Measurements from ENCODE around the gene PILRA. TPM values are rescaled to one million over a fixed set of nuclear protein-coding genes. Genes with fewer than 3 reads are reported as not detected.

The PILRA gene
- total RNA-seq, 1 experiment from 2014 or later, result 0.68 TPM

GRCh38 chr7:100390286-100391009, 17.2 kb downstream of the PILRA start:
- no peaks in the 10 kb centered on the region for H3K4me1 Mint-ChIP-seq (ENCODE audit: low read depth, unreplicated experiment)
- Histone ChIP-seq H3K4me1 (no peaks in the 10 kb centered on the region), H3K27me3 (replicated peaks; ENCODE audit: control insufficient read depth, insufficient read depth, low read length) (peaks cover 1% of the 10 kb centered on the region), H3K9me3 (no peaks in the 10 kb centered on the region), H3K4me3 (ENCODE audit: low read depth, low read length) (no peak overlapping the region), H3K36me3 (ENCODE audit: control insufficient read depth, insufficient read depth, low read length) (no peaks in the 10 kb centered on the region)
- no peak overlapping the region for H3K4me3 Mint-ChIP-seq (ENCODE audit: unreplicated experiment)
- BruUV-seq (replicated peaks), result no TSS peak
- TF ChIP-seq CTCF (IDR thresholded peaks at IDR 0.05; ENCODE audit: insufficient read depth in 1 of 2, low read depth in 1 of 2, low read length in 1 of 2, severe bottlenecking in 1 of 2, unreplicated experiment in 1 of 2), result no peak
- POLR2A ChIA-PET, result no interaction called here
- CTCF ChIA-PET, result no interaction called here
- DNase-seq, result no peak
- peaks cover 19% of the 10 kb centered on the region for H3K27me3 Mint-ChIP-seq (ENCODE audit: insufficient read depth, unreplicated experiment)
- no peaks in the 10 kb centered on the region for H3K36me3 Mint-ChIP-seq (ENCODE audit: insufficient read depth, unreplicated experiment)
- intact Hi-C loops (cut with micrococcal nuclease; ENCODE audit: unreplicated experiment), result no loop called here
- no peaks in the 10 kb centered on the region for H3K9me3 Mint-ChIP-seq (ENCODE audit: unreplicated experiment)
- H3K27ac Mint-ChIP-seq (ENCODE audit: unreplicated experiment), result no peak overlapping the region

GRCh38 chr7:100393233-100393905, 20.1 kb downstream of the PILRA start:
- no peaks in the 10 kb centered on the region for H3K36me3 Mint-ChIP-seq (ENCODE audit: insufficient read depth, unreplicated experiment)
- peaks cover 29% of the 10 kb centered on the region for H3K27me3 Mint-ChIP-seq (ENCODE audit: insufficient read depth, unreplicated experiment)
- H3K9me3 Mint-ChIP-seq (ENCODE audit: unreplicated experiment), result no peaks in the 10 kb centered on the region
- H3K36me3 ChIP-seq (ENCODE audit: control insufficient read depth, insufficient read depth, low read length), result no peaks in the 10 kb centered on the region
- no peaks in the 10 kb centered on the region for H3K9me3 ChIP-seq
- H3K4me3 Mint-ChIP-seq (ENCODE audit: unreplicated experiment), result no peak overlapping the region
- no peak for DNase-seq
- H3K27me3 ChIP-seq (replicated peaks; ENCODE audit: control insufficient read depth, insufficient read depth, low read length), result peaks cover 1% of the 10 kb centered on the region
- no TSS peak for BruUV-seq (replicated peaks)
- ChIA-PET POLR2A (no interaction called here), CTCF (interaction anchor here (1.9 kb wide), 1 partner anchor 14 kb away, joined by 7 read pairs; no protein-coding TSS in a partner anchor)
- no peaks in the 10 kb centered on the region for H3K4me1 ChIP-seq
- H3K4me3 ChIP-seq (ENCODE audit: low read depth, low read length), result no peak overlapping the region
- intact Hi-C loops (cut with micrococcal nuclease; ENCODE audit: unreplicated experiment), result no loop called here
- H3K4me1 Mint-ChIP-seq (ENCODE audit: low read depth, unreplicated experiment), result no peaks in the 10 kb centered on the region
- no peak for TF ChIP-seq CTCF (IDR thresholded peaks at IDR 0.05; ENCODE audit: insufficient read depth in 1 of 2, low read depth in 1 of 2, low read length in 1 of 2, severe bottlenecking in 1 of 2, unreplicated experiment in 1 of 2)
- H3K27ac Mint-ChIP-seq (ENCODE audit: unreplicated experiment), result no peak overlapping the region

GRCh38 chr7:100394077-100394476, 20.8 kb downstream of the PILRA start:
- H3K27ac Mint-ChIP-seq (ENCODE audit: unreplicated experiment), result no peak overlapping the region
- no TSS peak for BruUV-seq (replicated peaks)
- CTCF ChIA-PET, result interaction anchor here (1.9 kb wide), 1 partner anchor 14 kb away, joined by 7 read pairs; no protein-coding TSS in a partner anchor
- Histone ChIP-seq H3K27me3 (replicated peaks; ENCODE audit: control insufficient read depth, insufficient read depth, low read length) (peaks cover 1% of the 10 kb centered on the region), H3K4me1 (no peaks in the 10 kb centered on the region), H3K4me3 (ENCODE audit: low read depth, low read length) (no peak overlapping the region), H3K9me3 (no peaks in the 10 kb centered on the region), H3K36me3 (ENCODE audit: control insufficient read depth, insufficient read depth, low read length) (no peaks in the 10 kb centered on the region)
- no peak overlapping the region for H3K4me3 Mint-ChIP-seq (ENCODE audit: unreplicated experiment)
- TF ChIP-seq CTCF (IDR thresholded peaks at IDR 0.05; ENCODE audit: insufficient read depth in 1 of 2, low read depth in 1 of 2, low read length in 1 of 2, severe bottlenecking in 1 of 2, unreplicated experiment in 1 of 2), result no peak
- H3K9me3 Mint-ChIP-seq (ENCODE audit: unreplicated experiment), result no peaks in the 10 kb centered on the region
- intact Hi-C loops (cut with micrococcal nuclease; ENCODE audit: unreplicated experiment), result no loop called here
- H3K36me3 Mint-ChIP-seq (ENCODE audit: insufficient read depth, unreplicated experiment), result no peaks in the 10 kb centered on the region
- DNase-seq, result no peak
- H3K4me1 Mint-ChIP-seq (ENCODE audit: low read depth, unreplicated experiment), result no peaks in the 10 kb centered on the region
- POLR2A ChIA-PET, result no interaction called here
- H3K27me3 Mint-ChIP-seq (ENCODE audit: insufficient read depth, unreplicated experiment), result peaks cover 33% of the 10 kb centered on the region
